ENCODE measurements around the gene TSTD1.

The TSTD1 gene

DNA sequence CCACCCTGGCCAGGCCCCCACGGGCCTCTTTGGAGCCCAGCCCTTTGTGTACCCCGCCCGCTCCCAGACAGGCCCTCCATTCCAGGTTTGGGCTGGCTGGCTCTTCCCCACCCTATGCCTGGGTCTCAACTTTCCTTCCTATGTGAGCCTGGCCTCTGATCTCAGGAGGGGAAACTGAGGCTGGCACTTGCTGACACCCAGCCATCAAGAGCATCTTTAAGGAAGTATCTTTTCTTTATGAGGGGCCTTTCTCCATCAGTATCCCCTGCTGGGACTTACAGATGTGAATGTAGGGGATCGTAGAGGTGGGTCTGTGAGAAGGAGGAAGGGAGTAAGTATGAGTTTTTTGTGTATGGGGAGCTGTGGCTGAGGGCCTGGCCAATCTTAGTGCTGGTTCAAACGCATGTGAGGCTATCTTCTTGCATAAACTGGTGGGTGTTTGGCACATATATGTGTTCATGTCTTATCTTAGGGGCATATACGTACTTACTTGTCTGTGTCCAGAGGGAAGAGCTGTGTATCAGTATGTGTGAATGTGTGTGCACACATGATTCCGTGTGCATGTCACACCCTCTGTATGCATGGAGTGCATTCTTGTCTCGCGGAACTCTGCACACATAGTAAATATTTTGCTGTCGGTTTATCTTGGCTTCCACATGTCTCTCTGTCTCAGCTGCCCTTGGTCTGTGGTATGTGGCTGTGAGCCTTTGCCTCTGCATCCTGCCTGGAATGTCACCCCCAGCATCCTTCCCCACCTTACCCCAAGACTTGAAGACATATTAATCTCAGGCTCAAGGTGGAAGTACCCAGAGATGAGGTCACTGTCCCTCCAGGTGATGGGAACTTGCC is 45.2 kb upstream of the TSTD1 start:
- Histone ChIP-seq H2BK12ac (ENCODE audit: low read length) (peak overlapping the region; percentile 89), H2AFZ (ENCODE audit: insufficient read depth, low read length, poor library complexity) (no peak overlapping the region), H3K9me3 (ENCODE audit: insufficient read depth, low read depth, low read length) (no peaks in the 10 kb centered on the region), H3K79me1 (ENCODE audit: low read length) (peaks cover 86% of the 10 kb centered on the region), H3K18ac (ENCODE audit: low read length) (peak overlapping the region; percentile 87), H3K4me1 (ENCODE audit: control insufficient read depth in 1 of 2, insufficient read depth in 2 of 2, low read length in 2 of 2) (peaks cover 75 to 86% of the 10 kb centered on the region in 2 experiments), H3K27me3 (ENCODE audit: insufficient read depth, low read length) (no peaks in the 10 kb centered on the region), H2BK120ac (ENCODE audit: insufficient read depth, low read length, poor library complexity) (peak overlapping the region; percentile 98), H3K27ac (ENCODE audit: low read depth, low read length) (peak overlapping the region; percentile 99), H4K12ac (ENCODE audit: low read depth, low read length) (peak overlapping the region; percentile 36), H3K23ac (ENCODE audit: low read length) (no peak overlapping the region), H3K9ac (ENCODE audit: low read length) (peak overlapping the region; percentile 20), H2BK5ac (ENCODE audit: low read depth, low read length, poor library complexity) (peak overlapping the region; percentile 99), H3K79me2 (ENCODE audit: control insufficient read depth, insufficient read depth, low read length, poor library complexity) (peaks cover 26% of the 10 kb centered on the region), H3K14ac (ENCODE audit: low read length) (peak overlapping the region; percentile 82), H4K8ac (ENCODE audit: low read depth, low read length) (peak overlapping the region; percentile 67), H3K36me3 (ENCODE audit: control insufficient read depth in 1 of 2, insufficient read depth in 2 of 2, low read length in 2 of 2) (no peaks in the 10 kb centered on the region), H3K4me2 (ENCODE audit: low read length) (peak overlapping the region; percentile 49), H3K4me3 (ENCODE audit: low read depth, low read length) (no peak overlapping the region), H3K4ac (ENCODE audit: low read depth, low read length) (peak overlapping the region; percentile 54), H2AK5ac (ENCODE audit: low read length) (peak overlapping the region; percentile 57), H4K91ac (ENCODE audit: low read depth, low read length) (peak overlapping the region; percentile 99)
- DNase-seq, result peak; percentile 78 to 82
- WGBS (ENCODE audit: extremely low coverage, insufficient coverage, insufficient read length), result 100% methylated on average over 1 of the region's 10 CpGs

DNA sequence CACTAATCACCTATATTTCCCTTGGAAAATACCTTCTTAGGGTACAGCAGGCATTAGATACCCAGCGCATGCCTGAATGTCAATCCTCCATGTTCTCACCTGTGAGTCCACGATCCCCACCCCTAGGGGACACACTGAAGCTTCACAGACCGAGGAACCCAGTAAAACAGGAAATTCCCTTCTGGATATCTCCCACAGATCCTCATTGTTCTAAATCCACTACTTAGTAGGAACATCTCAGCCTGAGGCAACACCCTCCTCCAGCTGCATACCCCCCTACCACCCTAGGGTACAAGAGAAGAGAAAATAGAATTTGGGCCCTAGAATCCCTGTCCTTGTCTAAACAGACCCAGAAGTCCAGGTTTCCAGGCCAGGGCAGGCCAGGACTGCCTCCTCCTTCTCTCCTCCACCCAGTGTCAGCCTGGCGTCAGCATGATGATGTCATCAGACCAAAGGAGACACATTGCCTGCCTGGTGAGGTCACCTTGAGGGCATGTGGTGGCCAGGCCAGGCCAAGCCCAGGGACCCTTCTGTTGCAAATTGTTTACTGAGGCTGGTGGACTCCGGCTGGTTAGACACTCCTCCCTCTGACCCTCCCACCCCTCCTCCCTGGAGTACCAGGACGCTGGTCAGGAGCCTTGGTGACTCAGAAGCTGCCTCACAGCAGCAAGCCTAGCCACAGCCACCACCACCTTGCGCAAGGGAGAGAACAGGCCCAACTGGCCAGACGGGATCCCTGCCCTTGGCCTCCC is 44.4 kb upstream of the TSTD1 start:
- H3K79me2 ChIP-seq (ENCODE audit: control insufficient read depth, insufficient read depth, low read length, poor library complexity), result peaks cover 25% of the 10 kb centered on the region
- WGBS (ENCODE audit: extremely low coverage, insufficient coverage, insufficient read length), result no CpG with 5 or more reads among the region's 8 CpGs
- H4K8ac ChIP-seq (ENCODE audit: low read depth, low read length), result peak overlapping the region; percentile 28
- H3K36me3 ChIP-seq (ENCODE audit: control insufficient read depth in 1 of 2, insufficient read depth in 2 of 2, low read length in 2 of 2), result no peaks in the 10 kb centered on the region
- H4K91ac ChIP-seq (ENCODE audit: low read depth, low read length), result peak overlapping the region; percentile 99
- no peak overlapping the region for H3K4me3 ChIP-seq (ENCODE audit: low read depth, low read length)
- H3K18ac ChIP-seq (ENCODE audit: low read length), result peak overlapping the region; percentile 36
- H3K79me1 ChIP-seq (ENCODE audit: low read length), result peaks cover 83% of the 10 kb centered on the region
- H3K4ac ChIP-seq (ENCODE audit: low read depth, low read length), result peak overlapping the region; percentile 18
- peak overlapping the region; percentile 99 for H3K27ac ChIP-seq (ENCODE audit: low read depth, low read length)
- no peak overlapping the region for H3K23ac ChIP-seq (ENCODE audit: low read length)
- no peak overlapping the region for H3K9ac ChIP-seq (ENCODE audit: low read length)
- H2BK5ac ChIP-seq (ENCODE audit: low read depth, low read length, poor library complexity), result peak overlapping the region; percentile 96
- H2BK12ac ChIP-seq (ENCODE audit: low read length), result peak overlapping the region; percentile 92
- no peak overlapping the region for H2AFZ ChIP-seq (ENCODE audit: insufficient read depth, low read length, poor library complexity)
- H2BK120ac ChIP-seq (ENCODE audit: insufficient read depth, low read length, poor library complexity), result peak overlapping the region; percentile 67
- DNase-seq, result peak; percentile 99
- peaks cover 69 to 79% of the 10 kb centered on the region in 2 experiments for H3K4me1 ChIP-seq (ENCODE audit: control insufficient read depth in 1 of 2, insufficient read depth in 2 of 2, low read length in 2 of 2)
- no peaks in the 10 kb centered on the region for H3K9me3 ChIP-seq (ENCODE audit: insufficient read depth, low read depth, low read length)
- peak overlapping the region; percentile 59 for H3K14ac ChIP-seq (ENCODE audit: low read length)
- peak overlapping the region; percentile 45 for H4K12ac ChIP-seq (ENCODE audit: low read depth, low read length)
- H2AK5ac ChIP-seq (ENCODE audit: low read length), result peak overlapping the region; percentile 77
- H3K27me3 ChIP-seq (ENCODE audit: insufficient read depth, low read length), result no peaks in the 10 kb centered on the region
- peak overlapping the region; percentile 49 for H3K4me2 ChIP-seq (ENCODE audit: low read length)

DNA sequence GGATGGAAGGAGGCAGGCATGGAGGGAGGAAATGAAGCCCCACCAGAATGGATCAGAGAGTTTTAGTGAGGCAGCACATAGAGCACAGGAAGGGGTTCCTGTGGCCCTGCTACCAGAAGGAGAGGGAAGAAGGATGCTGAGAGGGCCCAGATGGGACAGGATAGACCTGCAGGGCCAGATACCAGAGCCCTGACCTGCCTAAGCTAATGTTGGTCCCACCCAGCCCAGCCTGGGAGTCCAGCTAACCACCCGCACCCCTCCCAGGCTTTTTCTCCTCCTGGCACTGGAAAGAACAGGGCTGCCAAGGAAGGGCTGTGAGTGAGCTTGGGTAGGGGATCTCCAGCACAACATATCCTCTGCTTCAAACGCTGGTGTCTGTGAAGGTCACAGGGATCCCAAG is 43.7 kb upstream of the TSTD1 start:
- Histone ChIP-seq H3K27me3 (ENCODE audit: insufficient read depth, low read length) (no peaks in the 10 kb centered on the region), H3K9ac (ENCODE audit: low read length) (no peak overlapping the region), H3K9me3 (ENCODE audit: insufficient read depth, low read depth, low read length) (peaks cover under 1% of the 10 kb centered on the region), H3K18ac (ENCODE audit: low read length) (peak overlapping the region; percentile 89), H3K4me2 (ENCODE audit: low read length) (peak overlapping the region; percentile 31), H4K8ac (ENCODE audit: low read depth, low read length) (peak overlapping the region; percentile 28), H3K14ac (ENCODE audit: low read length) (peak overlapping the region; percentile 59), H3K27ac (ENCODE audit: low read depth, low read length) (peak overlapping the region; percentile 99), H3K79me2 (ENCODE audit: control insufficient read depth, insufficient read depth, low read length, poor library complexity) (peaks cover 24% of the 10 kb centered on the region), H2BK5ac (ENCODE audit: low read depth, low read length, poor library complexity) (peak overlapping the region; percentile 96), H2AK5ac (ENCODE audit: low read length) (peak overlapping the region; percentile 77), H3K4ac (ENCODE audit: low read depth, low read length) (peak overlapping the region; percentile 18), H2BK12ac (ENCODE audit: low read length) (peak overlapping the region; percentile 92), H3K79me1 (ENCODE audit: low read length) (peaks cover 78% of the 10 kb centered on the region), H3K36me3 (ENCODE audit: control insufficient read depth in 1 of 2, insufficient read depth in 2 of 2, low read length in 2 of 2) (peaks cover 1% of the 10 kb centered on the region in 2 experiments), H4K91ac (ENCODE audit: low read depth, low read length) (peak overlapping the region; percentile 97), H2BK120ac (ENCODE audit: insufficient read depth, low read length, poor library complexity) (peak overlapping the region; percentile 67), H3K4me1 (ENCODE audit: control insufficient read depth in 1 of 2, insufficient read depth in 2 of 2, low read length in 2 of 2) (peaks cover 68 to 78% of the 10 kb centered on the region in 2 experiments), H2AFZ (ENCODE audit: insufficient read depth, low read length, poor library complexity) (no peak overlapping the region), H3K23ac (ENCODE audit: low read length) (no peak overlapping the region), H4K12ac (ENCODE audit: low read depth, low read length) (peak overlapping the region; percentile 37), H3K4me3 (ENCODE audit: low read depth, low read length) (no peak overlapping the region)
- no CpG with 5 or more reads among the region's 2 CpGs for WGBS (ENCODE audit: extremely low coverage, insufficient coverage, insufficient read length)
- peak; percentile 95 to 96 for DNase-seq

DNA sequence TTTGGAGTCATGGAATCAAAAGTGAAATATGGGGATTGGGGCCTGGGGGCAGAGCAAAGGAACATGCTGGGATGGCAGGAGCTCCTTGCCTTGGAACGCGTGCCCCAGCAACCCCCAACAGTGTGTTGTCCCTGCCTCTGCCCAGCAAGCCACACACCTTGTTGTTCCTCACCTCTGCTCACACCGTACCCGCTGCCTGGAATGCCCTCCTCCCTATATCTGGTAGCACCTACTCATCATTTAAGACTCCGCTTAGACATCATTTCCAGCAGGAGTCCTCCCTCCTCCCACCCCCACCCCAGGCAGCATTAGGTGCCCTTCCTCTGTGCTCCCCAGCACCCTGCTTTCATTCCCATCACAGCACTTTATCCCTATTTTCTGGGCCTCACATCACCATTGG is 42.8 kb upstream of the TSTD1 start:
- H3K36me3 ChIP-seq (ENCODE audit: control insufficient read depth in 1 of 2, insufficient read depth in 2 of 2, low read length in 2 of 2), result peaks cover 5% of the 10 kb centered on the region in 2 experiments
- H3K79me2 ChIP-seq (ENCODE audit: control insufficient read depth, insufficient read depth, low read length, poor library complexity), result peaks cover 18% of the 10 kb centered on the region
- peak overlapping the region; percentile 24 for H4K12ac ChIP-seq (ENCODE audit: low read depth, low read length)
- H3K23ac ChIP-seq (ENCODE audit: low read length), result no peak overlapping the region
- H2BK120ac ChIP-seq (ENCODE audit: insufficient read depth, low read length, poor library complexity), result peak overlapping the region; percentile 67
- H4K8ac ChIP-seq (ENCODE audit: low read depth, low read length), result peak overlapping the region; percentile 33
- H3K9ac ChIP-seq (ENCODE audit: low read length), result no peak overlapping the region
- H3K4me2 ChIP-seq (ENCODE audit: low read length), result no peak overlapping the region
- H3K27me3 ChIP-seq (ENCODE audit: insufficient read depth, low read length), result no peaks in the 10 kb centered on the region
- H3K18ac ChIP-seq (ENCODE audit: low read length), result peak overlapping the region; percentile 83
- peak overlapping the region; percentile 94 for H2BK12ac ChIP-seq (ENCODE audit: low read length)
- peak overlapping the region; percentile 81 for H2BK5ac ChIP-seq (ENCODE audit: low read depth, low read length, poor library complexity)
- peak overlapping the region; percentile 98 for H2AK5ac ChIP-seq (ENCODE audit: low read length)
- peak overlapping the region; percentile 81 for H3K27ac ChIP-seq (ENCODE audit: low read depth, low read length)
- peaks cover 60 to 69% of the 10 kb centered on the region in 2 experiments for H3K4me1 ChIP-seq (ENCODE audit: control insufficient read depth in 1 of 2, insufficient read depth in 2 of 2, low read length in 2 of 2)
- peak overlapping the region; percentile 97 for H4K91ac ChIP-seq (ENCODE audit: low read depth, low read length)
- peaks cover 2% of the 10 kb centered on the region for H3K9me3 ChIP-seq (ENCODE audit: insufficient read depth, low read depth, low read length)
- peaks cover 70% of the 10 kb centered on the region for H3K79me1 ChIP-seq (ENCODE audit: low read length)
- H3K14ac ChIP-seq (ENCODE audit: low read length), result peak overlapping the region; percentile 91
- no peak overlapping the region for H2AFZ ChIP-seq (ENCODE audit: insufficient read depth, low read length, poor library complexity)
- WGBS (ENCODE audit: extremely low coverage, insufficient coverage, insufficient read length), result no CpG with 5 or more reads among the region's 5 CpGs
- H3K4ac ChIP-seq (ENCODE audit: low read depth, low read length), result peak overlapping the region; percentile 66
- no peak overlapping the region for H3K4me3 ChIP-seq (ENCODE audit: low read depth, low read length)
- DNase-seq, result peak; percentile 55 to 68
